Stimulated activated CD8-positive, alpha-beta memory T cell treated with anti-CD3 and anti-CD28 coated beads, Interleukin-15, amount 100 ng/mL, for 24 hours (primary cell): ENCODE data around the gene MT2A.
"Not testable (repeated sequence)": the region's sequence is repeated elsewhere in the genome, so short reads cannot be mapped to it uniquely, and the experiment has no call there.

ENCODE experiments used
- DNase-seq: peaks from one replicate; pipeline ENCODE4 v3.0.0-alpha.2; 2020; ENCODE audit warnings: low read depth

Gene MT2A

DNA sequence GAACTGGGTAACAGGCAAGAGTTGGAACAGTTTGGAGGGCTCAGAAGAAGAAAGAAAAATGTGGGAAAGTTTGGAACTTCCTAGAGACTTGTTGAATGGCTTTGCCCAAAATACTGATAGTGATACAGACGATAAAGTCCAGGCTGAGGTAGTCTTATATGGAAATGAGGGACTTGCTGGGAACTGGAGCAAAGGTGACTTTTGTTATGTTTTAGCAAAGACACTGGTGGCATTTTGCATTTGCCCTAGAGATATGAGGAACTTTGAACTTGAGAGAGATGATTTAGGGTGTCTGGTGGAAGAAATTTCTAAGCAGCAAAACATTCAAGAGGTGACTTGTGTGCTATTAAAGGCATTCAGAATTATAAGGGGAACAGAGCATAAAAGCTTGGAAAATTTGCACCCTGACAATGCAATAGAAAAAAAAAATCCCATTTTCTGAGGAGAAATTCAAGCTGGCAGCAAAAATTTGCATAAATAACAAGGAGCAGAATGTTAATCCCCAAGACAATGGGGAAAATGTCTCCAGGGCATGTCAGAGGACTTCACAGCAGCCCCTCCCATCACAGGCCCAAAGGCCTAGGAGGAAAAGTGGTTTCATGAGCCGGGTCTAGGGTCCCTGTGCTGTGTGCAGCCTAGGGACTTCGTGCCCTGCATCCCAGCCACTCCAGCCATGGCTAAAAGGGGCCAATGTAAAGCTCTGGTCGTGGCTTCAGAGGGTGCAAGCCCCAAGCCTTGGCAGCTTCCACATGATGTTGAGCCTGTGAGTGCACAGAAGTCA is 13.5 kb downstream of the MT2A start:
- not testable (repeated sequence) for DNase-seq

DNA sequence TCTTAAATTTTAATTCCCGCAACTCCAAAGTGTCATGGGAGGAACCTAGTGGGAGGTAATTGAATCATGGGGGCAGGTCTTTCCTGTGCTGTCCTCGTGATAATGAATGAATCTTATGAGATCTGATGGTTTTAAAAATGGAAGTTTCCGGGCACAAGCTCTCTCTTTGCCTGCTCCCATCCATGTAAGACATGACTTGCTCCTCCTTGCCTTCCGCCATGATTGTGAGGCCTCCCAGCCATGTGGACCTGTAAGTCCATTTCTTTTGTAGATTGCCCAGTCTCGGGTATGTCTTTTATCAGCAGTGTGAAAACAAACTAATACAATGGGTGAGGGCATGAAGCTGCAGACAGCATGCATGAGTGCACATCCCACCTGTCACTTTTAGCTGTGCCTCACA is 14.8 kb downstream of the MT2A start:
- not testable (repeated sequence) for DNase-seq

DNA sequence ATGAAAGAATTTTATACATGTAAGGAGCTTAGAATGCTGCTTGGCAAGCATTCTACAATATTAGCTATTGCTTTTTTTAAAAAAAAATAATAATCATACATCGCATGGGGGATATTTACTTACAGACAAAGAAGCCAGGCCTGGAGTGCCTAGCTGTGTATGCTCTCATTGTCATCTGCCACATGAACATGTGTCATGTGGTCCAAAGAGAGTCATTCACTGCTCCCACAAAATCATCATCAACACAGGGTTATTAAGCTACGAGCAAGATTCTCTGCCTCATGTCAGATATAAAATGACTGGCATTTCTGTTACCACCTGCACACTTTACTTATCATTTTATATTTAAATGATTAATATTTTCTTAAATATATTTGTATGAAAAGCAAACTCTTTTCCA is 15.3 kb downstream of the MT2A start:
- DNase-seq, result no peak

DNA sequence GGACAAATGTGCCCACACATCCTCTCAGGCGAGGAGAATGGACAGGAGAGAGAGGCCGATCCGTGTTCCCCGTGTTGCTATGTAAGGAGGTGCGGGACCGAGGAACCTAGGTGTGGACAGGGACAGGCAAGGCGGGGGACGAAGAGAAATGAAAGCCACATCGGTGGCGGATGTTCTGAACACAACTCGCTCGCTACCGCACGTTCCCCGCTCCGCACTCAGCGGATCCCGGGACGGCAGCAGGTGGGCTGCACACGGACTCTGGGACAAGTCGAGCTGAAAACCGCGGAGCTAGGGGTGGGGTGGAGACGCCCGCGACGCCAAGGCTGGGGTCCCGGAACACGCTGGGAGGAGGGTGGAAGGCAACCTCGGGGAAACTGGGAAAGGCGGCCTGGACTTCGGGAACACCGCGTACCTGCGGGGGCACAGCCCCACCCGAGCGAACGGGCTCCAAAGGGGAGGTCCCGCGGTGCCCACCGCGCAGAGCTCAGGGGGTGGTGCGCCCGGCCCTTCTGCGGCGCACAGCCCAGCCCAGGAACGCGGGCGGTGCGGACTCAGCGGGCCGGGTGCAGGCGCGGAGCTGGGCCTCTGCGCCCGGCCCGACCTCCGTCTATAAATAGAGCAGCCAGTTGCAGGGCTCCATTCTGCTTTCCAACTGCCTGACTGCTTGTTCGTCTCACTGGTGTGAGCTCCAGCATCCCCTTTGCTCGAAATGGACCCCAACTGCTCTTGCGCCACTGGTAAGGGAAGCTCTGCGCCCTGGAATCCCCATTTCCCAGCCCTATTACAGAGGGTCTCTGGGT is 17.0 kb downstream of the MT2A start, which contains the start of gene MT1E:
TSS of gene MT1E (plus strand) at position 642 of the 803 bp plus-strand sequence. CDS start at position 713, 71 bp downstream.
- DNase-seq, result peak; percentile 52

DNA sequence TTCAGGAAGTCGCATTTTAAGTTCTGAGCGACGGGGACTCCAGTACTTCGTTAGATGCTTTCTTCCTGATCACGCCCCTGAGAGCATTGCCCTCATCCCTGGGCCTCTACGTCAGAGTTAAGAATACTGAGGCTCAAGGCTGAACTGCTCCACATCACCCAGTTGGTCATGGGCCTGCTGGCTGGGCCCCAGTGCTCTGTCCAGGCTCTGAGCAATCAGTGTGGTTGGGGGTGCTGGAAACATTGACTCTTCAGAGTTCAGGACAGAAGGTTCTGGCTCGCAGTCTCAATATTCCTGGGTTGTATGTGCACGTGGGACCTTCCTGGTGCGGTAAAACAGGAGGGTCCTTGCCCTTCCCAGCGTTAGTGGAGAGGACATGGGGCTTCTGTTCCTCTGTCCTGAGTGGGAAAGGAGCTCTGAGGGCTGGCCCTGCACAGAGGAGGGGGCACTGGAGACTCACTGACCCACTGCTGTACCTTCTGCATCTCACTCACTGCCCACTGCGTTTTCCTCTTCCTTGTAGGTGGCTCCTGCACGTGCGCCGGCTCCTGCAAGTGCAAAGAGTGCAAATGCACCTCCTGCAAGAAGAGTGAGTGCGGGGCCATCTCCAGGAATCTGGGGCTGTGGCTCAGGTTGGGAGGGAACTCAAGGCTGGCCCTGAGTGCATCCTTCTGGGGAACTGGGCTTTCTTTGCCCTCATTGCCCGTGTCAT is 17.7 kb downstream of the MT2A start:
- DNase-seq, result no peak

DNA sequence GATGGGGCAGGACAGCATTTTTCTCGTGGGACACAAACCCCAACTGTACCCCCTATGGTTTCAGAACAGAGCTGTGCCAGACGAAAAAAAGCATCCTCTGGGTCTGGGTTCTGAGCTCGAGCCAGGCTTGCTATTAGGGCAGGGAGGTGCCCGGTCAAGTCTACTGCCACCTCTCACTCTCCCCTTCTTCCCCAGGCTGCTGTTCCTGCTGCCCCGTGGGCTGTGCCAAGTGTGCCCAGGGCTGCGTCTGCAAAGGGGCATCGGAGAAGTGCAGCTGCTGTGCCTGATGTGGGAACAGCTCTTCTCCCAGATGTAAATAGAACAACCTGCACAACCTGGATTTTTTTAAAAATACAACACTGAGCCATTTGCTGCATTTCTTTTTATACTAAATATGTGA is 18.3 kb downstream of the MT2A start:
- DNase-seq, result no peak

DNA sequence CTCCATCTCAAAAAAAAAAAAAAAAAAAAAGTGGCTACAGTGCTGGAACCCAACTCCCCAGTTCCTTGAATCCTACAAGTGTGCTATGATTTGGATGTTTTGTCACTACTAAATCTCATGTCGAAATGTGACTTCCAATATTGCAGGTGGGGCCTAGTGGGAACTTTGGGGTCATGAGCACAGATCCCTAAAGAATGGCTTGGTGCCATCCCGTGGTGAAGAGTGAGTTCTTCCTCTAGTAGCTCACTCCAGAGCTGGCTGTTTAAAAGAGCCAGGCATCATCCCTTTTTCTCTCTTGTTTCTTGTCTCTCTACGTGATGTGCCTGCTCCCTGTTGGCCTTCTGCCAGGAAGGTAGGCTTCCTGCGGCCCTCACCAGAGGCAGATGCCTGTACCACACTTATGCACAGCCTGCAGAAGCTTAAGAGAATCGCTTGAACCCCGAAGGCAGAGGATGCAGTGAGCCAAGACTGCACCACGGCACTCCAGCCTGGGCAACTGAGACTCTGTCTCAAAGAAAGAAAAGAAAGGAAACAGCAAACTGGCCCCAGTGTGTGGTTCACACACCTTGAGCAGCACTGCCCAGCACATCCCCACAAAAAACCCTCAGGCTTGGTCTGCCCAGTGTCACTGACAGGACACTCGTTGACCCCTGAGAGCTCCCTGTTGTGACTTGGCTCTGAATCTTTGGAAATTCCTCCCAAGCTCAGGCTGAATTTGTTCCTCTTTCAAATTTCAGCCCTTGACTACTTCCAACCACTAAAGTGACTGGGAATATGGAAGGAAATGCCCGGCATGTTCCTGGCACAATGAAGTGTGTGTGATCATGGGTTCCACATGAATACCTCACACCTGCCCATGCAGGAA is 20.3 kb downstream of the MT2A start:
- DNase-seq, result no peak

DNA sequence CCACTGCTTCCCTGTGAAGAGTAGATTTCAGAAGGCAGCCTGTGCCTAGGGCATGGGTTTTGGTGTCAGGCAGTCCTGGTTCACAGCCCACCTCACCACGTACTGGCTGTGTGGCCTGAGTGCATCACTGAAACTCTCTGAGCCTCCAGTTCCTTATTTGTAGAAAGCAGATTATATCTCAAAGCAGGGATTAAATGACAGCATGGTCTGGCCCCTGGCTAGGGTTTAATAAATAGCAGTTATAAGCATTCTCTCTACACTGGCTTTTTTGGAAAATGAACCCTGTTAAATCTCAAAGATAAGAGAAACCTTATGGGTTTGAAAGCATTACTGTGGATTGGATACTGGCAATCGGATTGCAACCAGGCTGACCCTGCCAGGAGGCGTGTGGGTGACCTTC is 21.1 kb downstream of the MT2A start:
- no peak for DNase-seq

DNA sequence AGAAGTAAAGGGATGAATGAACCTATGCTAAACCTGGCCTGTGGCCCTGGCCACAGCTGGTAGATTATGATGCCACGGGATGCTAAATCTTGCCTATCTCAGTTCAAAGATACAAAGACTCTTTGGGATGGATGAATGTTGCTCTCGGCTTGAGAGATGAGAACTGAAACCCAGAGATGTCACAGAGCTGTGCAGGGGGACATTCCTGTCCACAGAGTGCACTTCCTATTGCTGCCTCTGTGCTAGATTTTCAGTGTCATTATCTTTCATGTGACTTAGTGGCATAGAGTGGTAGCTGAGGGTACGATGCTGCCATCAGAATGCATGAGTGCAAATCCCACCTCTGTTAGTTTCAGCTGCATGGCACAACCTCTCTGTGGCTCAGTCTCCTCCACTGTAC is 21.8 kb downstream of the MT2A start:
- DNase-seq, result no peak

DNA sequence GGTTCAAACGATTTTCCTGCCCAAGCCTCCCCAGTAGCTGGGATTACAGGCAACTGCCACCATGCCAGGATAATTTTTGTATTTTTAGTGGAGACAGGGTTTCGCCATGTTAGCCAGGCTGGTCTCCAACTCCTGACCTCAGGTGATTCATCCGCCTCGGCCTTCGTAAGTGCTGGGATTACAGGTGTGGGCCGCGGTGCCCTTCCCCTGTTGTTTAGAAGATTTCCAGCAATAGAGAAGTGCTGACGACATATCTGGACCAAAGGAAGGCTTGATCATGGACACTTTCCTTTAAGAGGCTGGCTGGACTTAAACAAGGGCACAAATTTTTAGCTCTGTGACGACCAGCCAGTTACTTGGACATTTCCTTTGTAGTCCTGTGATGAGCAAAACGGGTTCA is 22.8 kb downstream of the MT2A start:
- no peak for DNase-seq

DNA sequence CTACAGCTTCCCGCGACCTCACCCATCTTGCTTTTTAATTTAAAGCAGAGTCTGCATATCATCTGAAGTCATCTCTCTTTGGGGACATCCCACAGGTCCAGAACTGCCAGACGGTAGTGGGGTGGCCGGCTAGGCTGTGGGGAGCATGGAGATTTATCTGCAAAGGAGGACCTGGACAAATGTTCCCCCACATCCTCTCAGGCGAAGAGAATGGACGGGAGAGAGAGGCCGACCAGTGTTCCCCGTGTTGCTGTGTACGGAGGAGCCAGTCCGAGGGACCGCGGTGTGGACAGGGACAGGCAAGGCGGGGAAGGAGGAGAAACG is 23.4 kb downstream of the MT2A start:
- no peak for DNase-seq

DNA sequence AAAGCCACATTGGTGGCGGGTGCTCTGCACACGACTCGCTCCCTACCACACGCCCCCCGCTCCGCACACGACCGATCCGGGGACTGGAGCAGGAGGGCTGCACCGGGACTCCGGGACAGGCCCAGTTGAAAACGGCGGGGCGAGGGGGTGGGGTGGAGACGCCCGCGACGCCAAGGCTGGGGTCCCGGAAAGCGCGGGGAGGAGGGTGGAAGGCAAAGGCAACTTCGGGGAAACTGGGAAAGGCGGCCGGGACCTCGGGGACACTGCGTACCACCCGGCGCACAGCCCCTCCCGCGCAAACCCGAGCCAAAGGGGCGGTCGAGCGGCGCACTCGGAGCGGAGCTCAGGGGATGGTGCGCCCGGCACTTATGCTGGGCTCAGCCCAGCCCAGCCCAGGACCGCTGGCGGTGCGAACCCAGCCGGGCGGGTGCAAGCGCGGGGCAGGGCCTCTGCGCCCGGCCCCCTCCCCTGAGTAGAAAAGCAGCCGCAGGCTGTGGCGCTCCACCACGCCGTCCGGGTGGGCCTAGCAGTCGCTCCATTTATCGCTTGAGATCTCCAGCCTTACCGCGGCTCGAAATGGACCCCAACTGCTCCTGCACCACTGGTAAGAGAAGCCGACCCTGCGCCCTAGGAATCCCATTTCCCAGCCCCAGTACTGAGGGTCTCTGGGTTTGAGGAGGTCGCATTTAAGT is 23.9 kb downstream of the MT2A start, which contains the start of gene MT1M:
TSS of gene MT1M (plus strand) at position 504 of the 692 bp plus-strand sequence. CDS start at position 577, 73 bp downstream.
- DNase-seq, result no peak

DNA sequence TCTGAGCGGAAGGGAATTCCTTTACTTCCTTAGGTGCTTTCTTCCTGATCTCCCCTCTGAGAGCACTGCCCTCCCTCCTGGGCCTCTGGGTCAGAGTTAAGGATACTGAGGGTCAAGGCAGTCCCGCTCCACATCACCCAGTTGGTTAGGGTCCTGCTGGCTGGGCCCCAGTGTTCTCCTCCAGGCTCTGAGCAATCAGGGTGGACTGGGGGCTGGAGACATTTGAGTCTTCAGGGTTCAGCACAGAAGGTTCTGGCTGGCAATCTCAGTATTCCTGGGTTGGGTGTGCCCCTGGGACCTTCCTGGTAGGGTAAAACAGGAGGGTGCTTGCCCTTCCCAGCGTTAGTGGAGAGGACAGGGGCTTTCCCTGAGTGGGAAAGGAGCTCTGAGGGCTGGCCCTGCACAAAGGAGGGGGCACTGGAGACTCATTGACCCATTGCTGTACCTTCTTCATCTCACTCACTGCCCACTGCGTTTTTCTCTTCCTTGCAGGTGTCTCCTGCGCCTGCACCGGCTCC is 24.5 kb downstream of the MT2A start:
- DNase-seq, result no peak

DNA sequence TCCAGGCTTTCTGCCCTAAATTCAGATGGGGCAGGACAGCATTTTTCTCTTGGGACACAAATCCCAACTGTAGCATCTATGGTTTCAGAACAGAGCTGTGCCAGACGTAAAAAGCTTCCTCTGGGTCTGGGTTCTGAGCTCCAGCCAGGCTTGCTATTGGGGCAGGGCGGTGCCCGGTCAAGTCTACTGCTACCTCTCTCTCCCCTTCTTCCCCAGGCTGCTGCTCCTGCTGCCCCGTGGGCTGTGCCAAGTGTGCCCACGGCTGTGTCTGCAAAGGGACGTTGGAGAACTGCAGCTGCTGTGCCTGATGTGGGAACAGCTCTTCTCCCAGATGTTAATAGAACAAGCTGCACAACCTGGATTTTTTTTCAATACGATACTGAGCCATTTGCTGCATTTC is 25.2 kb downstream of the MT2A start:
- DNase-seq, result no peak

DNA sequence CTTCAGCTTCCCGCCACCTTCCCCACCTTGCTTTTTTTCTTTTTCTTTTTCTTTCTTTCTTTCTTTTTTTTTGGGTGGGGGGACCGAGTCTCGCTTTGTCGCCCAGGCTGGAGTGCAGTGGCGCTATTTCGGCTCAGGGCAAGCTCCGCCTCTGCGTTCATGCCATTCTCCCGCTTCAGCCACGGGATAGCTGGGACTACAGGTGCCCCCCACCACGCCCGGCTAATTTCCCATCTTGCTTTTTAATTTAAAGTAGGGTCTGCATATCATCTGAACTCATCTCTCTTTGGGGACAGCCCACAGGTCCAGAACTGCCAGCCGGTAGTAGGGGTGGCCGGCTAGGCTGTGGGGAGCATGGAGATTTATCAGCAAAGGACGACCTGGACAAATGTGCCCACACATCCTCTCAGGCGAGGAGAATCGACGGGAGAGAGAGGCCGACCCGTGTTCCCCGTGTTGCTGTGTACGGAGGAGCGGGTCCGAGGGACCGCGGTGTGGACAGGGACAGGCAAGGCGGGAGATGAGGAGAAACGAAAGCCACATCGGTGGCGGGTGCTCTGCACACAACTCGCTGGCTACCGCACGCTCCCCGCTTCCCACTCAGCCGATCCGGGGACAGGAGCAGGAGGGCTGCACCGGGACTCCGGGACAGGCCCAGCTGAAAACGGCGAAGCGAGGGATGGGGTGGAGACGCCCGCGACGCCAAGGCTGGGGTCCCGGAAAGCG is 26.5 kb downstream of the MT2A start:
- no peak for DNase-seq

DNA sequence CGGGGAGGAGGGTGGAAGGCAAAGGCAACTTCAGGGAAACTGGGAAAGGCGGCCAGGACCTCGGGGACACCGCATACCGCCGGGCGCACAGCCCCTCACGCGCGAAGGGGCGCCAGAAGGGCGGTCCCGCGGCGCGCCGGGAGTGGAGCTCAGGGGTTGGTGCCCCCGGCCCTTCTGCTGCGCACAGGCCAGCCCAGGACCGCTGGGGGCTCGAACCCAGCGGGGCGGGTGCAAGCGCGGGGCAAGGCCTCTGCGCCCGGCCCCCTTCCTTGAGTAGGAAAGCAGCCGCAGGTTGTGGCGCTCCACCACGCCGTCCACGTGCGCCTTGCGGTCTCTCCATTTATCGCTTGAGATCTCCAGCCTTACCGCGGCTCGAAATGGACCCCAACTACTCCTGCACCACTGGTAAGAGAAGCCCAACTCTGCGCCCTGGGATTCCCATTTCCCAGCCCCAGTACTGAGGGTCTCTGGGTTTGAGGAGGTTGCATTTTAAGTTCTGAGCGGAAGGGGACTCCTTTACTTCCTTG is 27.1 kb downstream of the MT2A start:
- DNase-seq, result no peak

DNA sequence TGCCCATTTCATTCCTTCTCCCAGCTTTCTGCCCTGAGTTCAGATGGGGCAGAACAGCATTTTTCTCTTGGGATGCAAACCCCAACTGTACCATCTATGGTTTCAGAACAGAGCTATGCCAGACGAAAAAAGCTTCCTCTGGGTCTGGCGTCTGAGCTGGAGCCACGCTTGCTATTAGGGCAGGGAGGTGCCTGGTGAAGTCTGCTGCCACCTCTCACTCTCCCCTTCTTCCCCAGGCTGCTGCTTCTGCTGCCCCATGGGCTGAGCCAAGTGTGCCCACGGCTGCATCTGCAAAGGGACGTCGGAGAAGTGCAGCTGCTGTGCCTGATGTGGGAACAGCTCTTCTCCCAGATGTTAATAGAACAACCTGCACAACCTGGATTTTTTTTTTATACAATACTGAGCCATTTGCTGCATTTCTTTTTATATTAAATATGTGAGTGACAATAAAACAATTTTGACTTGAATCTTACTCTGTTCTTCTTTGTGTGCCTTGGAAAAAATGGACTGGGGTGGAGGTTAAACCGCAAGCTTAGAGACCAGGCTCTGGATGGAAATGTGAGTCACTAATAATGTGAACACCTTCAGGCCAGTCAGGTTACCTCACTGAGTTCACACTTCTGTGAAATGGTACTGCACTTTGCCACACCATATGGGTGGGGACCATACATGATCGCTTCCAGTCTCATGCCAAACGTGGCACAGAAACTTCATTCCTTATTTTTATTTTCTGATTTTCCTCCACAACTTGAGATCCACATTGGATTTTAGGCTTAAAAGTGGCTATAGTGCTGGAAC is 28.4 kb downstream of the MT2A start:
- DNase-seq, result no peak

DNA sequence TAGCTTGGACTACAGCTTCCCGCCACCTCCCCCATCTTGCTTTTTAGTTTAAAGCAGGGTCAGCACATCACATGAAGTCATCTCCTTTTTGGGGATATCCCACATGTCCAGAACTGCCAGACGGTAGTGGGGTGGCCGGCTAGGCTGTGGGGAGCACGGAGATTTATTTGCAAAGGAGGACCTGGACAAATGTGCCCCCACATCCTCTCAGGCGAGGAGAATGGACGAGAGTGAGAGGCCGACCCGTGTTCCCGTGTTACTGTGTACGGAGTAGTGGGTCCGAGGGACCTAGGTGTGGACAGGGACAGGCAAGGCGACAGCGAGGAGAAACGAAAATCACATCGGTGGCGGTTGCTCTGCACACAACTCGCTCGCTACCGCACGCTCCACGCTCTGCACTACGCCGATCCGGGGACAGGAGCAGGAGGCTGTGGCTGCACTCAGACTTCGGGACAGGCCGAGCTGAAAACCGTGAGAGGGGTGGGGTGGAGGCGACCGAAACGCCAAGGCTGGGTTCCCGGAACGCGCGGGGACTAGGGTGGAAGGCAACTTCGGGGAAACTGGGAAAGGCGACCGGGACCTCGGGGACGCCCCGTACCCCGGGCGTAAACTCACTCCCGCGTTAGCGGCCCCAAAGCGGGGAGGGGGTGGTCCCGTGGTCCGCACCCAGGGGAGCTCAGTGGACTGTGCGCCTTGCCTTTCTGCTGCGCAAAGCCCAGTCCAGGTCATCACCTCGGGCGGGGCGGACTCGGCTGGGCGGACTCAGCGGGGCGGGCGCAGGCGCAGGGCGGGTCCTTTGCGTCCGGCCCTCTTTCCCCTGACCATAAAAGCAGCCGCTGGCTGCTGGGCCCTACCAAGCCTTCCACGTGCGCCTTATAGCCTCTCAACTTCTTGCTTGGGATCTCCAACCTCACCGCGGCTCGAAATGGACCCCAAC is 29.7 kb downstream of the MT2A start, which contains the start of gene MT1A:
TSS of gene MT1A (plus strand) at position 853 of the 937 bp plus-strand sequence. CDS start at position 926, 73 bp downstream.
- no peak for DNase-seq
